ENCODE measurements around the gene ARID5B. TPM values are rescaled to one million over a fixed set of nuclear protein-coding genes. Genes with fewer than 3 reads are reported as not detected.

Gene ARID5B
- total and polyA plus RNA-seq, 2 donors (not counting 3 experiments of a cell fraction or from before 2014, with no cell fraction given) = 5.6 to 8.9 TPM

DNA sequence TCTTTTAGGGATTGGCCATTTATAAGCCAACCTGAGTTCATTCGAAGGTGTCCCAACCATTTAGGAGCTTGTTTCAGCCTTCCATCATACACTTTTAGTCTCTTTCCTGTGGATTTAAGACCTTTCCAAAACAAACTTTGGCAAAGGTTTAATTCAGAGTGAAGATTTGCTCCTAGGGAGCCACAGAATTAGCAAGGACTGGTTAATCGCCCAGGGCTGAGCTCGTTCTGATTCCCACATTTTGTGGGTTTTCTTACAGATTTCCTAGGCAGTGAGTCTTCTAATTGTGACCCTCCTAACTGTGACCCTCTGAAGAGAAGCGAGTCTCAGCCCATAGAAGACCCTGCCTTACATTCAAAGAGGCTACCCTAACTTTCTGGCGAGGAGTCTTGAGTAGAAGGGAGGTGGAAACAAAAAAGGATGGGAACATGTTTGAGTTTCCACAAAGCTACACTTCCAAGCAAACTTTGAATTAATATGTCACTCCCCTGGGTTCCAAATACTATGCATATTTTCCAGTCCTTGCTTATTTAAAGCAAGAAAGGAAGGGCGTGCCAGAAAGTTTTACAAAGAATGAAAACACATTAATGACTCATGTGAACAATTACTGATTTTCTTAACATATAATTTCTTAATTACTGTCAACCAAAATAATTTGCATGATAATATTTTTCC is 118.3 kb downstream of the ARID5B start:
- Histone ChIP-seq H3K4me3 (replicated peaks in 1 of 3; ENCODE audit: insufficient read depth in 1 of 3, low read depth in 1 of 3, low read length in 3 of 3) (no peak overlapping the region), H3K27ac (ENCODE audit: insufficient read depth, low read depth, low read length) (no peak overlapping the region), H3K9me3 (replicated peaks; ENCODE audit: control insufficient read depth, insufficient read depth, low read length) (no peaks in the 10 kb centered on the region), H3K27me3 (ENCODE audit: control insufficient read depth in 2 of 2, insufficient read depth in 2 of 2, low read length in 2 of 2) (no peaks in the 10 kb centered on the region), H3K36me3 (ENCODE audit: control insufficient read depth in 2 of 2, extremely low read depth in 1 of 2, insufficient read depth in 2 of 2, low read length in 2 of 2) (no peaks in the 10 kb centered on the region), H3K9me1 (replicated peaks; ENCODE audit: control insufficient read depth, extremely low read depth, insufficient read depth, low read length) (no peaks in the 10 kb centered on the region), H2AFZ (ENCODE audit: low read depth, low read length) (peak overlapping the region; percentile 91), H3K4me2 (ENCODE audit: insufficient read depth, low read length) (peak overlapping the region; percentile 37), H3K4me1 (ENCODE audit: control insufficient read depth, extremely low read depth, insufficient read depth, low read length) (peaks cover 18% of the 10 kb centered on the region), H4K20me1 (replicated peaks; ENCODE audit: control insufficient read depth, extremely low read depth, insufficient read depth, low read length) (no peaks in the 10 kb centered on the region), H3K79me2 (ENCODE audit: control insufficient read depth, insufficient read depth, low read length) (no peaks in the 10 kb centered on the region), H3K9ac (replicated peaks; ENCODE audit: extremely low read depth, insufficient read depth, low read length) (no peak overlapping the region)
- TF ChIP-seq, protein P1, sequence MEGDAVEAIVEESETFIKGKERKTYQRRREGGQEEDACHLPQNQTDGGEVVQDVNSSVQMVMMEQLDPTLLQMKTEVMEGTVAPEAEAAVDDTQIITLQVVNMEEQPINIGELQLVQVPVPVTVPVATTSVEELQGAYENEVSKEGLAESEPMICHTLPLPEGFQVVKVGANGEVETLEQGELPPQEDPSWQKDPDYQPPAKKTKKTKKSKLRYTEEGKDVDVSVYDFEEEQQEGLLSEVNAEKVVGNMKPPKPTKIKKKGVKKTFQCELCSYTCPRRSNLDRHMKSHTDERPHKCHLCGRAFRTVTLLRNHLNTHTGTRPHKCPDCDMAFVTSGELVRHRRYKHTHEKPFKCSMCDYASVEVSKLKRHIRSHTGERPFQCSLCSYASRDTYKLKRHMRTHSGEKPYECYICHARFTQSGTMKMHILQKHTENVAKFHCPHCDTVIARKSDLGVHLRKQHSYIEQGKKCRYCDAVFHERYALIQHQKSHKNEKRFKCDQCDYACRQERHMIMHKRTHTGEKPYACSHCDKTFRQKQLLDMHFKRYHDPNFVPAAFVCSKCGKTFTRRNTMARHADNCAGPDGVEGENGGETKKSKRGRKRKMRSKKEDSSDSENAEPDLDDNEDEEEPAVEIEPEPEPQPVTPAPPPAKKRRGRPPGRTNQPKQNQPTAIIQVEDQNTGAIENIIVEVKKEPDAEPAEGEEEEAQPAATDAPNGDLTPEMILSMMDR (IDR thresholded peaks at IDR 0.05; ENCODE audit: extremely low read depth in 1 of 2, insufficient read depth in 1 of 2, low read depth in 1 of 2, low read length in 2 of 2) = no peak
- TF ChIP-seq MYC (IDR thresholded peaks at IDR 0.05; ENCODE audit: low read depth, low read length) = no peak
- TF ChIP-seq JUN (IDR thresholded peaks at IDR 0.05; ENCODE audit: borderline replicate concordance, insufficient read depth, insufficient read length, low read depth) = no peak
- TF ChIP-seq GATA2 (IDR thresholded peaks at IDR 0.05; ENCODE audit: insufficient read depth, insufficient read length, low read depth, low read length) = no peak
- TF ChIP-seq EZH2 (IDR thresholded peaks at IDR 0.05; ENCODE audit: borderline replicate concordance, low read depth, low read length, severe bottlenecking) = no peak
- no peak for TF ChIP-seq FOS (IDR thresholded peaks at IDR 0.05; ENCODE audit: borderline replicate concordance, insufficient read depth, low read length)
- TF ChIP-seq POLR2A (IDR thresholded peaks at IDR 0.05; ENCODE audit: low read depth, low read length) = no peak
- TF ChIP-seq, protein P2, sequence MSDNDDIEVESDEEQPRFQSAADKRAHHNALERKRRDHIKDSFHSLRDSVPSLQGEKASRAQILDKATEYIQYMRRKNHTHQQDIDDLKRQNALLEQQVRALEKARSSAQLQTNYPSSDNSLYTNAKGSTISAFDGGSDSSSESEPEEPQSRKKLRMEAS (IDR thresholded peaks at IDR 0.05; ENCODE audit: insufficient read depth, insufficient read length) = no peak
- TF ChIP-seq POLR2AphosphoS5 (IDR thresholded peaks at IDR 0.05; ENCODE audit: insufficient read depth, low read depth, low read length) = no peak
- POLR2A ChIA-PET = no interaction called here
- DNase-seq (ENCODE audit: low read depth, low spot score) (peak; percentile 65), FAIRE-seq (no peak)
- no TSS peak for BruUV-seq (replicated peaks)
- CTCF ChIA-PET = interaction anchor here (0.6 to 2.6 kb wide), 7 partner anchors 10 to 418 kb away, joined by 3 to 10 read pairs (median 3); no protein-coding TSS in a partner anchor
- intact Hi-C loops (cut with micrococcal nuclease) = loop anchor here (5.0 kb wide), 1 partner anchor 118 kb away; the partner anchor contains the start of gene ARID5B
- dilution Hi-C loops (cut with MboI; ENCODE audit: extremely low pct_ligation_motif_present, low sequenced_read_pairs) = no loop called here

All from endothelial cell of umbilical vein (primary cell).